Stimulated activated CD8-positive, alpha-beta memory T cell treated with anti-CD3 and anti-CD28 coated beads, Interleukin-12 subunit alpha, Interleukin-12 subunit beta, amount 100 ng/mL, for 24 hours (primary cell): ENCODE data around the gene CHD3.

Experiments used
- DNase-seq: peaks from one replicate; pipeline ENCODE4 v3.0.0-alpha.2; 2020; ENCODE audit errors: extremely low read depth

Gene CHD3

GRCh38 chr17:7864995-7865650, 23.5 kb upstream of the CHD3 start:
- no peak for DNase-seq

DNA sequence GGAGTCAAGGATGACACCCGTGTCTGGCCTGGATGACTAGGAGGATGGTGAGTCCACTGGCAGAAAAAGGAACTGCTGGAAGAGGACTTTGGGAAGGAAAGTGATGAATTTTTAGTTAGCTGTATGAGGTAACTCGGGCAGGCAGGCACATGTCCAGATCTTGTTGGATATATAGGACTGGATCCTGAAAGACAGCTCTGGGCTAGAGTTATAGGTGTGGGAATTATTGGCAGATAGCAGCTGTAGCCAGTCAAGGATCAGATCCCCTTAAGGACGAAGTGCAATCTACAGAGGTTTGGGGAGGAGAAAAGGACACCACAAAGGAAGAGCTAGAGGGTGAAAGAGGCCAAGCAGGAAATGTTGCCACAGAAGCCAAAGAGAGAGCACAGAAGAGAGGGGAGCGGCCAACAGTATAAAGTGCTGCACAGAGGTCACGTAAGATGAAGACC, 20.7 kb upstream of the CHD3 start:
- DNase-seq: no peak

- no peak for DNase-seq
These were observed 15.5 kb upstream of the CHD3 start for GRCh38 chr17:7873051-7873450.

- DNase-seq: no peak
These were observed 12.7 kb upstream of the CHD3 start for GRCh38 chr17:7875804-7876370.

GRCh38 chr17:7878234-7878633, 10.4 kb upstream of the CHD3 start:
- no peak for DNase-seq

- no peak for DNase-seq
These were observed 8.3 kb upstream of the CHD3 start for GRCh38 chr17:7880076-7880868.

DNA sequence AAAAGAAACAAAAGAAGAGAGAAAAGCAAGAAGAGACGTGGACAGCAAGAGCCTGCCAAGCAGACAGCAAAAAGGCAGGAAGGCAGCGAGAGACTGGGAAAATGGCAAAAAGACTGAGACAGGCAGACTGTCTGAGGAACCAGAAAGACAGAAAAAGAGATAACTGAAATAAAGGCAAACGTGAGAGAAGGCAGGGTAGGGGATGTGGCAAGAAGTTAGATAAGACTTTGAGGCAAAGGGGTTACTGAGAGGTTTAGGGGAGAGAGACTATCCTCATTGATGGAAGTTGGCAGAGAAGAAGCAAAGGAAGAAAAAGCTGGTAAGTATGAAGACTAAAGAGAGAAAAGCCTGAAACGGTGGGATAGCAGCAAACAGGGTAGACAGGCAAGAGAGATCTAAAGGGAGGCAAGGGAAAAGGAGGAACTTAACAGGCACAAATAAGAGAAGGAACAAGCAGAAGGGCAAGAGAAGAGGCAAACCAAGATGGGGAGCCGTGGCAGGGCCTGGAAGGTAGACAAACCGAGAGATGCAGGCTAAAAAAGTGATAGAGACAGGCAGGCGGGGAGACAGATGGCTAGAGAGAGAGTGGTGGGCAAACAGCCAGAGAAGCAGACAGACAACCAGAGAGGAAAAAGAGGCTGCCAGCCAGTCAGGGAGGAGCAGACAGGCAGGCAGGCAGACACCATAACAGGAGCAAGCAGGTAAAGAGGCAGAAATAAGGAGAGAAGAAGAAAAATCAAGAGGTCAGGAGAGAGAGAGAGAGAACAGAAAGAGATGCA, 7.1 kb upstream of the CHD3 start:
- DNase-seq: no peak

DNA sequence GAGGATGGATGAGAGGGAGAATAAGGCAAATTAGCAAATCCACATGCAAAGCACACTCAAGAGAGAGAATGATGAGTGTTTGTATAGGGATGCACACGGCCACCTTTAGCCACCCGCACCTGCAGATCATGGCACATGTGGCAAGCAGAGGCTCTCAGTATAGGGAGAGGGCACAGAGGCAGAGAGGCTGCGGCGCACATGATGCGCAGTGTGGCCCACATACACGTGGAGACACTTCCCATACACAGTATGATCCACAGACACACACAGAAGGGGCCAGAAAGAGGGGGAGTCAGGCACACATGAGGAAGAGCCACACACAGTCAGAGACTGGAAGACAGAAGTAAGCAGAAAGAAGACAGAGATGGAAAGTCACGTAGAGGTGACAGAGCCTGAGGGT, 6.5 kb upstream of the CHD3 start:
- no peak for DNase-seq

GRCh38 chr17:7882629-7883028, 6.0 kb upstream of the CHD3 start:
- no peak for DNase-seq

DNA sequence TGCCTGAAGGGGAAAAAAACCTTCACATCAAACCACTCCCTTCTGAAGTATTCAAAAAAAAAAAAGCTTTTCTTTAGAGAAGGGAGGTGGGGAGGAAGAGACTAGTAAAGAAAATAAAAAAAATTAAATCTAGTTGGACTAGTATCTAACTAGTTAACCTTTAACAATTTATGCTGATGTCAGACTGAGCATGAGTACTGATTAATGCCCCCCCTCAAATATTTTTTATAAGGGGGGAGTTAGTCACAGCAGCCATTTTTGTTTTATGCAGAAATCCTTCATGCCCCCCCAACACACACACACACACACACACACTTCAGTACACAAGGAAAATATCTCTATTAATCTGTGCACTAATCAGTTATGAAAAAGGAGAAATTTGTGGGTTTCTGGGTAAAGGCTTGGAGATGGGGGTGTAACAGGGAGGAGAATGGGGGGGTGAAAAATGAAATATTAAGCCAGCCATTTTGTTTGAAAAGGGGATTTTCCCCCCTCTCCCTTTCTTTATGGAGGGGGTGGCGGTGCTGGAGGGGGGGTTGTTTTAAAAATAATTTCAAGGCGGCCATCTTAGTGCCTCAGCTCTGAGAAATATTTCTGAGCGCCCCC, 4.7 kb upstream of the CHD3 start:
- no peak for DNase-seq

- DNase-seq: no peak
These were observed 3.8 kb upstream of the CHD3 start for GRCh38 chr17:7884581-7885366.

GRCh38 chr17:7885367-7886226, 3.0 kb upstream of the CHD3 start:
- DNase-seq: no peak

DNA sequence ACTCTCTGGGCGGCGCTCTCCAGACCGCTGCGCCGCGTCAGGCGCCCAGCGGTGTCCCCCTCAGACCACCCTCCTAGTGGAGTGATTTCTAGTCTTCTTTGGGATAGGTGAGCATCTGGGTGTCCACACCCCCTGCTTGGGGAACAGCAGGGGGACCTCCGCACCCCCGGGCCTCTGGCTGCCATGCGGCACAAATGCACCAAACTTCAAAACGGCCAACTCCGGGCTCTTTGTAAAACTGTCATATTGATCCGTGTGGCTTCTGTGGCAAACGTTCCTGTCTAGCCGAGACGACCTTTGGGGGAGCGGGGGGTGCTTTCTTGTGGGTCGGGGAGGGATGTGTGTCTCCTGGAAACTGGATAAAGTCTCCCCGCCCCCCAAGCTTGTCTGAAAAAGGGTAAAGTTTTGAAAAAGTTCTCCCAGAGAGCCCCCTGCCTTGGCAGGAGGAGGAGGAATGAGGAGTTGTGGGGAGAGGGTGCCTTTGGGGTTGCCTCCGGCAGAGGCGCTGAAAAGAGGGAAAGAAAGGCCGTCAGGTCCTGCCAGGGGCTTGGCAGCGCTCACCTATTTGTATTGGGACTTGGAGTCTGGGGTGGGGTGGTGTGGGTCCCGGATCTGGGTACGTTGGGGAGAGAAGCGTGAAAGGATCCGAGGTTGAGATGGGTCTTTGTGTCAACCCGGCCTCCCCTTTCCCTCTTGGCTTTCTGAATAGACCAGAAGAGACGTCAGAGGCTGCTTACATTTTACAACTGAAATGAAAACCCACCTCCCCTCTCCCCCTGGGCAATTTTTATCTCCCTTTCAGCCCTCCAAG, 2.2 kb upstream of the CHD3 start:
- DNase-seq: no peak

- no peak for DNase-seq
These were observed 1.5 kb upstream of the CHD3 start for GRCh38 chr17:7887038-7887481.

DNA sequence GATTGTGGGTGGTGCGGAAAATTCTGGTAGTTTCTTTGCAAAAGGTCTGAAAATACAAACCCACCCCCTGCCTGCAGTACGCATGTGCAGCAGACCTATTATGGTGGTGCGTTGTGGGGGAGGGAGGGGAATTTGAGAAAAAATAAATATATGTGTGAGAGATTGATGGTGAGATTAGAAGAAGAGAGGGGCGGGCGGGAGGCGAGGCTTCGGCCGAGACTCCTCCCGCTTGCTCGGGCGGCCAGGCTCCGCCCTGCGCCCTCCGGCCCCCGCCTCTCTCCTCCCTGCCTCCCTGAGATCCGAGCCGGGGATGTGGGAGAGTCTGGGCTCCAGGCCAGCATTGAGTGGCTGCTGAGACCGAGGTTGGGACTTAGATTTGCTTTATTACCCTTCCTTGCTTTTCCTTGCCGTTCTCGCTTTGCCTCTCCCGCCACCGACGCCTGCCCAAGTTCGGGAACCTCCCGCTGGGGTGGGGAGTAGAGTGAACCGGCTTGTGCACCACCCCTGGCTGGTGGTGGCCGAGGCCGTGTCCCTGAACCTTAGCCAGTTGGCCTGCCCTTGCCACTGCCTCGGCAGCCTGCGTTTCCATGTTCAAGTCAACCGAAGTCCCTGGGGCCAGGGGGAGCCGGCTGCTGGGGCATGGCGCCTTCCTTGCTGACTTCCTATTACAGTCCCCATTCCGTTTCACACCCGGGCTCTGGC, 956 bp upstream of the CHD3 start:
- DNase-seq: peak; percentile 74

DNA sequence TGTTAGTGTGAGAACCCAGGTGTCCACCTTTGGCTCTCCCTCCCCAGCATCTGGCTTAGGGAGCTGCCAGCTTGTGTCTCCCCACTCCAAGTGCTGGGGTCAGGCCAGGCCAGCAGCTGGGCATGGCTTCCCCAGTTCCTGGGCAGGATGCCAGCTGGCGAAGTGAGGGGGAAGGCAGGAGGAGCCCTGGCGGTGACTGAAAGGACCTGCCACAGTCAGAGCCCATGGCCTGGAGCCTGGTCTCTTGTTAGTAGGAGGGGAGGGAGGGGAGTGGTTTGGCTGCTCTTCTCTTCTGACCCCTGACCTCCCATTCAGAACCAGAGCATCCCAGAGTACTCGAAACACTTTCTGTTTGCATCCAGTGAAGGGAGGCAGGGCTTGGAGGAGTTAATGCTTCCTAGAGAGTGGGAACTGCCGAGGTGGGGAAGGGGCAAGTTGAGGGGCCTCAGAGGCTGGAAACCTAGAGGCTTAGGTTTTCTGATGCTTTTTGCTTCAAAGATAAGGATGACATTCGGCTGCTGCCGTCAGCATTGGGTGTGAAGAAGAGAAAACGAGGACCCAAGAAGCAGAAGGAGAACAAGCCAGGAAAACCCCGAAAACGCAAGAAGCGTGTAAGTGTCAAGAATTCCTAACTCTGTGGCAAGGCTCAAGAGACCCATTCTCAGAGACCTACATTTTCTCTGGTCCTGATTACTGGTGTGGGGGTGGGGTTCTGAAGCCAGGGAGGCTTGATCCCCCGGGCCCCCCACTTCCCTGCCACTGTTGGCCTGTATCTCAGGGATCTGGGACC, 772 bp downstream of the CHD3 start:
- DNase-seq: no peak

DNA sequence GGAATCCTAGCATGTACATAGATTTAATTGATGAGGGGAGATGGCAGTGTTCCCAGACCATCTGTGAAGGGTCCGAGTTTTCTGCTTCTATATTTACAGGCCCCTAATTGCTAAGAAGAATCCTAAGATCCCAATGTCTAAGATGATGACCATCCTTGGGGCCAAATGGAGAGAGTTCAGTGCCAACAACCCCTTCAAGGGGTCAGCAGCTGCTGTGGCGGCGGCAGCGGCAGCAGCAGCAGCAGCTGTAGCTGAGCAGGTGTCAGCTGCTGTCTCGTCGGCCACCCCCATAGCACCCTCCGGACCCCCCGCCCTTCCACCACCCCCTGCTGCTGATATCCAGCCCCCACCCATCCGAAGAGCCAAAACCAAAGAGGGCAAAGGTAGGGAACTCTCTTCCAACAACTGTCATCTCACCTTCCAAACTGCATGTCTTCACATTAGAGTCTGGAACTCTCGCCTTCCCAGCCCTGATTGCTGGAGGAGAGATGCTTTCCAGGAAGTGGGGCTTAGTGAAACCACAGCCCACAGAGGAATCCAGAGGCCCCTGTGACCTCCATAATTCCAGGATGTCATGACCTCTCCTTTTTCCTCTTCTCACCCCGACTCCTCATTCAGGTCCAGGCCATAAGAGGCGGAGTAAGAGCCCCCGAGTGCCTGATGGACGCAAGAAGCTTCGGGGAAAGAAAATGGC, 4.7 kb downstream of the CHD3 start:
- DNase-seq: no peak
